Mesendoderm (in vitro differentiated cells): Measurements from ENCODE around the gene STXBP1.

Experiments used
- DNase-seq: peaks from one replicate; pipeline ENCODE4 v3.0.0; 2013
- H2AK5ac ChIP-seq: 2 replicates; pipeline ENCODE4 v1.6.1; 2013; ENCODE audit warnings: low read length, inconsistent platforms
- H2BK120ac ChIP-seq: 2 replicates; pipeline ENCODE4 v1.6.1; 2013; ENCODE audit warnings: low read depth, mild to moderate bottlenecking, low read length, moderate library complexity, mixed read lengths
- H2BK15ac ChIP-seq: replicated peaks from 2 replicates; pipeline ENCODE4 v1.6.1; 2013; ENCODE audit warnings: low read depth, mild to moderate bottlenecking, moderate library complexity
- H2BK5ac ChIP-seq: 2 replicates; pipeline ENCODE4 v1.6.1; 2013; ENCODE audit warnings: low read length, inconsistent platforms
- H3K18ac ChIP-seq: 2 replicates; pipeline ENCODE4 v1.6.1; 2013; ENCODE audit warnings: mild to moderate bottlenecking, low read length, mixed read lengths
- H3K23ac ChIP-seq: one replicate; pipeline ENCODE4 v1.6.1; 2013; ENCODE audit warnings: low read length
- H3K27ac ChIP-seq: 2 replicates; pipeline ENCODE4 v1.5.1; 2013; ENCODE audit warnings: low read depth, mild to moderate bottlenecking, inconsistent platforms, low read length, moderate library complexity
- H3K27me3 ChIP-seq: 2 replicates; pipeline ENCODE4 v1.6.1; 2013; ENCODE audit warnings: low read length, control low read depth, mild to moderate bottlenecking, inconsistent platforms; ENCODE audit not compliant: insufficient read depth, poor library complexity
- H3K36me3 ChIP-seq: 2 replicates; pipeline ENCODE4 v1.6.1; 2013; ENCODE audit warnings: low read length, inconsistent platforms; ENCODE audit not compliant: control insufficient read depth, insufficient read depth
- H3K4ac ChIP-seq: one replicate; pipeline ENCODE4 v1.6.1; 2013; ENCODE audit warnings: low read depth, mild to moderate bottlenecking, low read length, moderate library complexity
- H3K4me1 ChIP-seq: 2 replicates; pipeline ENCODE4 v1.6.1; 2013; ENCODE audit warnings: low read depth, low read length, inconsistent platforms; ENCODE audit not compliant: control insufficient read depth
- H3K4me2 ChIP-seq: 2 replicates; pipeline ENCODE4 v1.6.1; 2013; ENCODE audit warnings: low read length
- H3K4me3 ChIP-seq: 2 replicates; pipeline ENCODE4 v1.5.1; 2013; ENCODE audit warnings: mild to moderate bottlenecking, low read length
- H3K56ac ChIP-seq: one replicate; pipeline ENCODE4 v1.6.1; 2013; ENCODE audit warnings: low read length
- H3K79me1 ChIP-seq: 2 replicates; pipeline ENCODE4 v1.6.1; 2013; ENCODE audit warnings: low read length, inconsistent platforms
- H3K79me2 ChIP-seq: 2 replicates; pipeline ENCODE4 v1.6.1; 2013; ENCODE audit warnings: mild to moderate bottlenecking, low read length; ENCODE audit not compliant: control insufficient read depth, insufficient read depth
- H3K9ac ChIP-seq: 2 replicates; pipeline ENCODE4 v1.6.1; 2013; ENCODE audit warnings: low read length, inconsistent platforms
- H4K5ac ChIP-seq: one replicate; pipeline ENCODE4 v1.6.1; 2013; ENCODE audit warnings: low read length
- H4K8ac ChIP-seq: one replicate; pipeline ENCODE4 v1.6.1; 2013; ENCODE audit warnings: low read depth, mild to moderate bottlenecking, control low read depth, low read length, moderate library complexity
- WGBS: extraction: QIAGEN DNeasy Blood & Tissue Kit; methylation state at CpG from one replicate; pipeline ENCODE4 v1.1.7; 2013; ENCODE audit warnings: low lambda C conversion rate, missing lambda C conversion rate; ENCODE audit not compliant: insufficient coverage; ENCODE audit errors: extremely low coverage; 5-methylcytosine and 5-hydroxymethylcytosine counted together

Gene STXBP1

GRCh38 chr9:127635201-127635735 is 23.2 kb downstream of the STXBP1 start:
- no peak overlapping the region for H2BK15ac ChIP-seq
- H2BK5ac ChIP-seq, result no peak overlapping the region
- no peak overlapping the region for H3K23ac ChIP-seq
- no peak overlapping the region for H4K5ac ChIP-seq
- H3K4me2 ChIP-seq, result no peak overlapping the region
- no peak overlapping the region for H4K8ac ChIP-seq
- H2AK5ac ChIP-seq, result no peak overlapping the region
- no peak overlapping the region for H3K56ac ChIP-seq
- no peak overlapping the region for H3K4me3 ChIP-seq
- no peak overlapping the region for H3K27ac ChIP-seq
- H3K9ac ChIP-seq, result no peak overlapping the region
- H2BK120ac ChIP-seq, result no peak overlapping the region
- no peaks in the 10 kb centered on the region for H3K27me3 ChIP-seq
- no peaks in the 10 kb centered on the region for H3K79me1 ChIP-seq
- DNase-seq, result no peak
- H3K18ac ChIP-seq, result no peak overlapping the region
- H3K79me2 ChIP-seq, result no peaks in the 10 kb centered on the region
- no peaks in the 10 kb centered on the region for H3K36me3 ChIP-seq
- WGBS, result no CpG with 5 or more reads among the region's 8 CpGs
- no peak overlapping the region for H3K4ac ChIP-seq
- no peaks in the 10 kb centered on the region for H3K4me1 ChIP-seq

GRCh38 chr9:127637322-127637847 is 25.3 kb downstream of the STXBP1 start:
- H3K18ac ChIP-seq, result no peak overlapping the region

GRCh38 chr9:127640908-127641545 is 28.9 kb downstream of the STXBP1 start:
- no peak for DNase-seq
- Histone ChIP-seq H3K79me2 (no peaks in the 10 kb centered on the region), H3K4me1 (no peaks in the 10 kb centered on the region), H3K4ac (no peak overlapping the region), H4K8ac (no peak overlapping the region), H2BK5ac (no peak overlapping the region), H3K23ac (no peak overlapping the region), H2BK15ac (no peak overlapping the region), H3K18ac (no peak overlapping the region), H3K36me3 (no peaks in the 10 kb centered on the region), H3K27ac (no peak overlapping the region), H2BK120ac (no peak overlapping the region), H4K5ac (no peak overlapping the region), H3K56ac (no peak overlapping the region), H3K79me1 (no peaks in the 10 kb centered on the region), H2AK5ac (no peak overlapping the region), H3K4me2 (no peak overlapping the region), H3K4me3 (no peak overlapping the region), H3K27me3 (no peaks in the 10 kb centered on the region), H3K9ac (no peak overlapping the region)
- no CpG with 5 or more reads among the region's 5 CpGs for WGBS

More at GRCh38 chr9:127637322-127637847, 25.3 kb downstream of the STXBP1 start:
- Histone ChIP-seq H4K8ac (peak overlapping the region; percentile 13), H3K79me1 (no peaks in the 10 kb centered on the region), H3K27me3 (no peaks in the 10 kb centered on the region), H3K9ac (no peak overlapping the region), H3K56ac (no peak overlapping the region), H3K4ac (no peak overlapping the region), H3K4me3 (no peak overlapping the region), H2BK120ac (no peak overlapping the region), H3K23ac (no peak overlapping the region), H3K4me2 (no peak overlapping the region), H3K4me1 (no peaks in the 10 kb centered on the region), H4K5ac (no peak overlapping the region), H2BK15ac (no peak overlapping the region), H3K79me2 (no peaks in the 10 kb centered on the region), H3K27ac (no peak overlapping the region), H2BK5ac (no peak overlapping the region), H3K36me3 (no peaks in the 10 kb centered on the region), H2AK5ac (no peak overlapping the region)
- DNase-seq, result no peak
- no CpG with 5 or more reads among the region's 11 CpGs for WGBS

DNA sequence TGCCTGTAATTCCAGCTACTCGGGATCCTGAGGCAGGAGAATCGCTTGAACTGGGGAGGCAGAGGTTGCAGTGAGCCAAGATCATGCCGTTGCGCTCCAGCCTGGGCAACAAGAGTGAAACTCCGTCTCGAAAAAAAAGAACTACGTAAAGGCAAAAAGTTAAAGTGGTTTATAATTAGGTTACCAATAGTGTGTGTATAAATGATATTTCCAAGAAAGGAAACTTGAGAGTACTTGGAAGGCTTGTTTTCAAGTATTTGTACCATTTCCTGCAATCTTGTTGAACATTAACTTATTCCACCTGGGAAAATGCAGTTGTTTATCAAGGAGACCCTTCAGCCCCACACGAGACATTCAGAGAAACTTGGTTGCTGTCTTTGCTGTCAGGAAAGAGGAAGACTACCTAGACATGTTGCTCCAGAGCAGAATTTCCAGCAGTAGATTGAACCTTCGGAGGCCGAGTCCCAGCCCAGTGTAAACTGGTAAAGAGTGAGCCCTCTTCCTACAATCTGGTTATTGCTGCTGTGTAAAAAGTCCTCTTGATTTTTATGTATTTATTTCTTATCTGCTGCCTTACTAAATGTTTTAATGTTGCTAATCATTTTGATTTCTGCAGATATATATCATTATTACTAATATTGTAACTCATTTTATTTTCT is 30.1 kb downstream of the STXBP1 start:
- no peak overlapping the region for H3K4ac ChIP-seq
- no peak overlapping the region for H3K4me2 ChIP-seq
- H2BK120ac ChIP-seq, result no peak overlapping the region
- H3K79me1 ChIP-seq, result no peaks in the 10 kb centered on the region
- H3K27ac ChIP-seq, result no peak overlapping the region
- no peak overlapping the region for H4K5ac ChIP-seq
- H2AK5ac ChIP-seq, result no peak overlapping the region
- no peak overlapping the region for H3K56ac ChIP-seq
- H3K79me2 ChIP-seq, result no peaks in the 10 kb centered on the region
- no CpG with 5 or more reads among the region's 10 CpGs for WGBS
- H4K8ac ChIP-seq, result no peak overlapping the region
- no peak for DNase-seq
- no peaks in the 10 kb centered on the region for H3K27me3 ChIP-seq
- H3K36me3 ChIP-seq, result no peaks in the 10 kb centered on the region
- no peak overlapping the region for H2BK15ac ChIP-seq
- no peak overlapping the region for H3K18ac ChIP-seq
- H3K23ac ChIP-seq, result no peak overlapping the region
- no peak overlapping the region for H2BK5ac ChIP-seq
- H3K4me1 ChIP-seq, result no peaks in the 10 kb centered on the region
- no peak overlapping the region for H3K4me3 ChIP-seq
- no peak overlapping the region for H3K9ac ChIP-seq

DNA sequence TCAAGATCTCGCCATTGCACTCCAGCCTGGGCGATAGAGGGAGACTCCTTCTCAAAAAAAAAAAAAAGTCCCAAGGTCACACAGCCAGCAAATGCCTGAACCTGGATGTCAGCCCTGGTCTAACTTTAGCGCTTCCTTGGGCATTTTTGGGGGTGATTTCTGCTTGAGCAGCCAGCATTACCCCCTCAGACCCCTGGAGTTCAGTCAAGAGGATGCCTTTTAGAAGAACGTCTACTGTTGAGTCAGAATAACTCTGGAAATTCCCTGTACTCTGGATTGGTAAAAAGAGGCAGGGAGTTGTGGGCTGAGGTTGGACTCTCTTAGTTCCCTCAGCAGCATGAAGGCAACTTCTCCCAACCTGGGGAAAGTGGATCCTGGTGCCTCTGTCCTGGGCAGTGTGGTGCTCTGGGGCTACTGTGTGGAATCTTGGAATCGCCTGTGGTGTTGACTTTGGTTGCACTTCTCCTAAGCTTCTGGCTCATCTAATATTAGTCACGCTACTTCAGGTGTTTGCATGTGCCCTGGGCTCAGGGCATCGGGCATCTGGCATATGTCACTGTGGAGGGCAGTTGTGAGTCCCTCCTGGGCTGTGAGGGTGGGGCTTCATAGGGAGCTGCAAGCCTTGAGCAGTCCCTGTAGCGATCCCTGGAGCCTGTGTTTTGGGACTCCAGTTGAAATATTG is 32.2 kb downstream of the STXBP1 start:
- no peaks in the 10 kb centered on the region for H3K79me1 ChIP-seq

More for the DNA sequence above, 32.2 kb downstream of the STXBP1 start:
- Histone ChIP-seq H2BK5ac (no peak overlapping the region), H3K4me1 (no peaks in the 10 kb centered on the region), H3K56ac (no peak overlapping the region), H3K4ac (no peak overlapping the region), H2BK15ac (no peak overlapping the region), H4K8ac (no peak overlapping the region), H3K79me2 (no peaks in the 10 kb centered on the region), H3K4me3 (no peak overlapping the region), H2BK120ac (no peak overlapping the region), H3K27ac (no peak overlapping the region), H3K27me3 (no peaks in the 10 kb centered on the region), H3K9ac (no peak overlapping the region), H2AK5ac (no peak overlapping the region), H3K18ac (no peak overlapping the region), H3K4me2 (no peak overlapping the region), H3K23ac (no peak overlapping the region), H4K5ac (no peak overlapping the region), H3K36me3 (no peaks in the 10 kb centered on the region)
- no CpG with 5 or more reads among the region's 8 CpGs for WGBS
- no peak for DNase-seq
